GM18951 (cell line): ENCODE results near the gene MYO5B.
"Not testable (repeated sequence)": the region's sequence is repeated elsewhere in the genome, so short reads cannot be mapped to it uniquely, and the experiment has no call there.

ENCODE experiments used
- POLR2A ChIP-seq: IDR thresholded peaks from 4 replicates; pipeline ENCODE4 v1.6.1; 2011; ENCODE audit warnings: mild to moderate bottlenecking; ENCODE audit not compliant: insufficient read length, insufficient read depth; ENCODE audit errors: extremely low read depth
- in situ Hi-C: fragments of 300-500 bp; cut with MboI; formaldehyde crosslinking; loops from one replicate; pipeline ENCODE4 v1.12.0; 2022; ENCODE audit warnings: low sequenced_read_pairs, mixed read lengths, inconsistent platforms; ENCODE audit not compliant: unreplicated experiment

The MYO5B gene

DNA sequence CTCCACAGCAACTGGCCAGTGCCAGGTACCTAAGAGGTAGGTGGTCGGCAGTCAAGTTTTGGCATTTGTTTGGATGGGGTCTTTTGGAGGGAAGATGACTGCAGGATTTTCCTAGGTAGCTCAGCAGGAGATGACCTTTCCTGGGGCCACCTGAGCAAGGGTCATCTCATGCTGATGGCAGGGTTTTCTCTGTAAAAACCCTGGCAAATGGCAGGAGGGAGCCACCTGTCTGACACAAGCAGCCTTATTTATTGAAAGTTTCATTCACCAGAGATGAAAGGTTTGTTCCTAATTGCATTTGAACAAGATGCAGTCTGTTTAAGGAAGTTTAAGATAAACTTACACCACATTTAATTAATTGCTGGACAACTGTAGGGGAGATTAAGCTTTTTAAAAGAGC, 350.0 kb downstream of the MYO5B start:
- no peak for TF ChIP-seq POLR2A
- in situ Hi-C loops = no loop called here

DNA sequence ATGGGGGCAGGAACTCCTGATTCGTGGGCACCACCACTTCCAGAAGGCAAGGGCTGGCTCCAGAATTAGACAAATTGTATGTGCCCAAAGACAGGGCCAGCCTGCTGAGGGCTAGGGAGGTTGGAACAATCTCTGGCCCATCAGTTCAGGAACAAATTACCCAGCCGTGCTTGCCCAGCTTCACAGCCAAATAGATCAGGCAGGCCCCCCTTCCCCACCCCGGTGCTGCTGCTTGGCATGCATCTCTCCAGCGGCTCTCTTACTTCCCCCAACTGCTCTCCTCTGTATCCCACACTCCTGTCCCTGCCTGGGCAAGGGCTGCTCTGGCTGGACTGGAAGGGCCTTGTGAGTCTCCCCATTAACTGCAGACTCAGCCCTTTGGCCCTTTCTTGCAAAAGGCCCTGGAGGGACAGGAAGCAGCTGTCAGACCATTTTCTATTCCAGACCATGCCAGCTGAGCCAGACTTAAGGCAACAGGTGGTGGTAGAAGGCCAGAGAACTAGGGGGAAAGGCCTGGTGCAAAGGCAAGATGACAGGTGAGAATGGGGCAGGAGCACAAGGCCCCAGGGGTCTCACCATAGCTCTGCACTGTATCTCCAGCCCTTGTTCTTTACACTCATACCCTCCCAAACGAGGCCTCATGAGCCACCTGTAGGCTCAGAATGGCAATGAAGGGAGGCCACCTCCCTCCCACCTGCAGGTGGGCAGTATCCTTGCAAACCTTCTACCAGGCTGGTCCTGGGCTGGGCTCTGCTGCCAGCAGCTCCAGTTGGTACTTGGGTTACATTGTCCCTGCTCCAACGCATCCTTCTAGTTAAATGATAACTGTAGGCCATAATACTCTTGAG, 350.9 kb downstream of the MYO5B start:
- TF ChIP-seq POLR2A = no peak
- in situ Hi-C loops = no loop called here

DNA sequence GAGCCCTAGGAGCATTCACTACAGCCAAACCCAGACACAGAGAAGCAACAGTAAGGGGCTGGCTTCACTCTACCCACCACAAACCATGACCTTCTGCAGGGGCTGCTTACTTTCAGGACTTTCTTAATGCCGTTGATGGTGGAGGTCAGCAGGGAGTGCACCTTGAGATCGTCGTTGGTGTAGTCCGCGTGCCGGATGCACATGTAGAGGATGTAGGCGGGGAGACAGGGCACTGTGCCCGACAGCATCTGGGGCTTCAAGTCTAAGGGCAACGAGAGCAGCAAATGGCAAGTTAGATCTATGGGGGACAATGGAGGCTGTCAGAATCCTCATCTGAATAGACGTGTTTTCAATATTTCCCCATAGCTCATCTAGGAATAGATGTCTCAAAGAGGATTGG, 351.8 kb downstream of the MYO5B start:
- in situ Hi-C loops = no loop called here
- no peak for TF ChIP-seq POLR2A

DNA sequence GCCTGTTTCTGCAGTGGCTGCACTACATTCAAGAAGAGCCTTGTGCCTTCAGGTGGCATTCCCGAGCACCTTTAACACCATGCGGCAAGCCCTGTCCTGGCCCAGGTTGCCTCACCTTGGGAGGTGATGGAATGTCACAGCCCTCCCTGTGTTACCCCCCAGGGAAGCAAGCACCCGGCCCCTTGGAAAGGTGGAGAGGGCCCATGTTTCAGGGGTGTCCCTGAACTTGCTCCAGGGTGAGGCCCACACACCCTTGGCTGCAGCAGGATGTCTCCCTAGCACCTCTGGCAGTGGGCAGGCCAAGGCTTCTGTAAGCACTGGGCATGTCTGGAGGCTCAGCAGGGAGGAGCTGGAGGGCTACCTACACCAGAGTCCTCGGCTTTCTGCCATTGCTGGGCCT, 352.3 kb downstream of the MYO5B start:
- TF ChIP-seq POLR2A = no peak
- in situ Hi-C loops = no loop called here

DNA sequence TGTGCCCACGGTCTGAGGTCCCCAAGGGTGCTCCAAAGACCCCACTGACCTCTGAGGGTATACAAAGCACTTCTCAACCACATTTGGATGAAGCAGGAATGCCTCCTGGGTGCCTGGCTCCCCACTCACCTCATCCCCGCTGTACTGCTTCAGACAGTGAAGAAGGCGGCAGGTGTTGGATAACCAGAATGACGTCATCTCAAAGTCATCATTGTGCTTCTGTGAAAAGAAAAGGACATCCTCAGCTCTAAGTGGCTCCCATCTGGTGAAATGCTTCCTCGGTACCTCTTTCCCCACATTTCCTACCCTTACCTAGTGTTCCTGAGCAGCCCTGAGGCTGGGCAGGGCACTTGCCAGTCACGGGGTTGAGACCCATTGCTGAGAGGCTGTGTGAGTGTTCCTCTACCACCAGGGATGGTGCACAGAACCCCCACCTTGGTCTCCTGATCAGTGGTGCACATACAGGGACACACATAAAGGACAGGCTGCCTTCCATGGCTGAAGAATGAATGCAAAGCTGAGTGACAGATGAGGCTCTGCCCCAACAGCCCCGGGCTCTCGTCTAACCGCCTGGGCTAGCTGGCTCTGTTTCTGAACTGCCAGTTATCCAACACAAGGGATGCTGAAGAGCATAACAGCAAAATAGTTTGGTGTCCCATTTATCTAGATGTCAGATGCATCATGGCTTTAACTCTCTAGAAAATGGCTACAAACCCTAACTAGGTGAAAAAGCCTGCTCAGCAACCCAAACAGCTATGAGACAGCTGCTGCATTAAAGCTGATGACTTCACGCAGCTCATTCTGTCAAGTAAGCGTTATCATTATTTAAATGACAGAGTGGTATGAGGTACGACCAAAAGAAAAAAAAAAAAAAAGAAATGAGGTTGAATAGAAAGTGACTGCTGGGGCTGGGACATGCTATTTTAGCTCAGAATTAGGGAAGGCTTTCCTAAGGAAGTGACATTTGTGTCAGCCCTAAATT, 353.4 kb downstream of the MYO5B start:
- in situ Hi-C loops = no loop called here
- TF ChIP-seq POLR2A = no peak

DNA sequence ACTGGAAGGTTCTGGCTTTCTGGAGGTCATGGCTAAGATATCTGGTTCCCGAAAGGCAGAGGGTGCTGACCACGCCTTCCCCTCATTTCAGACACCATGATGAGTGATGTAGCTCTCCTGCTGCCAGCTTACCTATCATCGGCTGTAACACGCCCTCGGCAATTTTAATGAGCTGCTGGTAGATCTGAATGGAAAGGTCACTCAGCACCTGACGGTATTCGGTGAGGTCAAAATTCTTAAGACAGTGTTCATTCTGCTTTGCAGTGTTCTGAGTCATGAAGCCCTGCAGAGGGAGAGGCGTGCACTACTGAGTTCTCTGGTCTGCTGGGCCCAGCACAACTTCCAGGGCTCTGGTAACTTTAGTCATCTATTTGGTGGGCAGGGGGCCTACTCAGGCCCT, 355.9 kb downstream of the MYO5B start:
- no peak for TF ChIP-seq POLR2A
- in situ Hi-C loops = no loop called here

DNA sequence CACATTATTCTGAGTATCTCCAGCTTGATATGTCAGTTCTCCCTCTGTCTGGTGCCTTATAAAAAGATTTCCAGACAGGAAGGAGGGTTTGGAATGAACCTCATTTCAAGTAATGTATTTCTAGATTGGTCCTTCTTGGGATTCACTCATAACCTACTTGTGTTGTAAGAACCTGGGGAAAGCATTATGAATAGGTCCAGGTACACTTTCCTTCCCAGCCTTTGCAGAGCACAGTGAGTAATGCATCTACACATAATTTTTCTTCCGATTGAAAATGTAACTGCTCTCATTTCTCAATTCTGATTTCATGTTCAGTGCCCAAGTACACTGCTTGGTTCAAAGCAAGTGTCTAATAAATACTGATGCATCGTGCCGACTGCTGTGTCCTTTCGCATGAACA, 356.6 kb downstream of the MYO5B start:
- in situ Hi-C loops = no loop called here
- no peak for TF ChIP-seq POLR2A

DNA sequence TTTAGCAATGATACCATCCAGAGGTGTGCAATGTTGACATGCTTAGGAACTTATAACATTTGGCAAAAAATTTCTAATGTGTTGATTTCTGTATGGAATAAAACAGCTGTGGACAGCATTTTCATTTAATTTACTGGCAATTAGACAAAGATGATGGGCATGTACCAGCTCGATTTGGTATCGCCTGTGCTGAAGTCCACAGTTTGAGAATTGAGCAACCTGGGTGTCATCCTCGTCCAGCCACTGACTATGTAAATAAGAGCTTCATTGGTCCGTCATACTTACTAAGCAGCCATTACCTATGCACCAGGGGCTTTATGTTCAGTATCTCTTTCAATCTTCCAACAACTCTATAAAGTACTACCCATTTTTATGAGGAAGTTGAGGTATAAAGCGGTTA, 357.1 kb downstream of the MYO5B start:
- TF ChIP-seq POLR2A = no peak
- in situ Hi-C loops = no loop called here

DNA sequence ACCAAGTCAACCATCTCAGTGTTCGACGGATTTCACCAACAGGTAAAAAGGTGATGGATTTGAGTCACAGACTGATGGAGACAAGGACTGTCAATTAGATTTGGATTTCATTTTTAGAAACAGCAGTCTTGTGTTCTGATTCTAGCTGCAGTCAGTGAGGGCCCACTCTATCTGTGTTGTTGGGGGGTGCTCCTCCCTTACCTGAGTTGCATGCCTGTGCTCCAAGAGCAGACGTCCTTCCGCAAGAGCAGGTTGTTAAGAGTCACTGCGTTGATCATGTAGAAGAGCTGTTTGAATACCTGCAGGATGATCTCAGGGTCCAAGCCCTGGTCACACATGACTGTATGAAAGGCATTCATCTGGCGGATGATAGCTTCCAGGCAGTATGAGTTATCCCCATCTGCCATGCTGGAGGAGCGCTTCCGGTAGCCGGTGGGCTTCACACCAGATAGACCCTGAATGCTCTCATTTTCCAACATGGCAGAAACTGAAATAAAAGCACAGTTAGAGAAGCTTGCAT, 357.6 kb downstream of the MYO5B start:
- in situ Hi-C loops = not testable (repeated sequence)

DNA sequence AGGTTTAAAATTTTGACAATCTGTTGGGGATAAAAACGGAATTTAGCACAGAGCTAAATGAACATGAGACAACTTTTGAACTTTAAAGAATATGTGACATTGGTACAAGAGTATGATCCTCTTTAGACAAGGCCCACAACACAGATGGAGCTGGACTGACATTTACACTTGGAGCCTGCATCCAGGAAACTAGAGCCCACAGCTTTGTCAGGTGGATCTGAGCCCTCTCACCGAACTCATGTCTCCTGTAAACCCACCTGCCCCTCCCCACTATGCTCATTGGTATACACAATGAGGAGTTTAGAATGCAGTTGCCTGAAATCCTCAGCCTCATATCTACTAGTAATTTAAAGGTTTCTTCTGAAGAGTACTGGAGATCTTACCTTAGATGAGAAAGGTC, 359.5 kb downstream of the MYO5B start:
- TF ChIP-seq POLR2A = no peak
- in situ Hi-C loops = no loop called here

DNA sequence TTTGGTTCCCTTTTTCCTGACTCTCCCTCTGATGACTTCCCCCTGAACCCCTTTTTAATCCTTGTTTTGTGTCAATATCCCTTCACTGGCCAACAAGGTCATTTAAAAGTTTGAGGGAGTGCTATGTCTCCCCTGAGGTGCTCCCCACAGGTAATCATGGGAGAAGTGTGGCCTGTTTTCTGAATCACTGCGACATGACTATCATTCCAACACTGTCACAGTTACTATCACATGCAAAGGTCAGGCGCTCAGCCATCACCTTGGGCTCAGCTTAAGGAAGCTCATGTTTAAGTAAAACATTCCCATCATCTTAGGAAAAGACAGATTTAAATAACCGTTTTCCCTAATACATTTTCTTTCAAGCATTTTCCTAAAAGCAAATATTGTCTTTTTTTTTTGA, 360.7 kb downstream of the MYO5B start:
- in situ Hi-C loops = no loop called here
- TF ChIP-seq POLR2A = no peak

DNA sequence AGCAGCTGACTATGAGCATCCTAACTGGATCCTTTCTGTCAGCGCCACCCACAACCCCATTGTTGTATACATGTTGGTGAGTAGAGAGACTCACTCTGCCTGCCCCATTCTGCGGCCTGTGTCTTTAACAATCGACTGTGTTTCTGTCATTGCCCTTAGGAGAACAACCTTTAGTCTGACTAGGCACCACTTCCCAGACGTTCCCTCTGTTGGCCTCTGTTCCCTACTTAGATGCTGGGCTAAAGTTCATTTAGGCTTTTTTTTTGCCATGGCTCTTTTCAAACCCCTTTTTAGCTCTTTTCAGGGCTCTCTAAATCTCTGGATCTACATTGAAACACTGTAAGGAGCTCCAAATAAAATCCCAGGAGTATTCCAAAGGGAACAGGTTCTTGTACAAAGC, 361.1 kb downstream of the MYO5B start:
- in situ Hi-C loops = no loop called here
- TF ChIP-seq POLR2A = no peak

DNA sequence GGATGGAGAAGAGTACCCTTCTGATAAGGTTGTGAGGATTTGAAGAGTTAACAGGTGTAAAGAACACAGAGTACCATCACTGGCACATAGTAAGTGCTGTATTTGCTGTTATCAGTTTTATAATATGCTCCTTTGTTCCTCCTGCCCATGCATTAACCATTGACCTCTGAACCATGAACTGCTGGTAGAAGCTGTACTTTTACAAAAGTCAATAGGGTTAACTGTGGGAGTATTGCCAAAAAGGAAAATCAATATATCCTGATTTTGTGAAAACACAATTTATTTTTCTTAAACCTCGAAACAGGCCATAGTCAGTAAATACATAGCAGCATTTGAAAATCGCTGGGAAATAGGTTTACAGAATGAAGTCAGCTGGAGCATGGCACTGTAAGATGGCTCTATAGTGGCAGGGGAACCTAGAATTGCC, 362.7 kb downstream of the MYO5B start:
- in situ Hi-C loops = no loop called here
- no peak for TF ChIP-seq POLR2A
